ENCODE results near the gene NCKAP5.

DNA sequence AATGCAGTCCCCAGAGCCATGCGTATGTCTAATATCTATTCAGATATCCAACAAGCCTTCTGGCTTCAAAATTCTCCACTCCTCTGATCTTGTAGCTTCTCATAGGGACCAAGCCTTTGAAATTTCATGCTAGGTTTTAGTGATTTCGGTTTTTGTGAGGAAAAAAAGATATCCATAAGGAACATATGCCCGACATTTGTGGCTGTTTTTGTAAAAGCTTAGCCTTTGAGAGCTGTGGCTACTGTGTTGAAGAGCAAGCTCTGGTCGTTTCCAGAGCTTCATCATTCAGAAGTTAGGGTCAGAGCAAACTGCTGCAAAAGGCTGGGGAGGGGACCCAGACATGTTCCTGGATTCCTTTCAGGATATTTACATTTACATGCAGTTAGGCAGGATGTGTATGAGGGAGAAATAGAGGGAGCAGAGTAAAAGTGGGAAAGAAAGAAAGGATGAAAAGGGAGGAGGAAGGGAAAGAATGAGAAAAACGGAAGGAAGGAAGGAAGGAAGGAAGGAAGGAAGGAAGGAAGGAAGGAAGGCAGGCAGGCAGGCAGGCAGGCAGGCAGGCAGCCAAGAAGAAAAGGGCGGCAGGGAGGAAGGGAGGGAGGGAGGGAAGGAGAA lies 70.2 kb downstream of the NCKAP5 start:
- TF ChIP-seq, protein P1, sequence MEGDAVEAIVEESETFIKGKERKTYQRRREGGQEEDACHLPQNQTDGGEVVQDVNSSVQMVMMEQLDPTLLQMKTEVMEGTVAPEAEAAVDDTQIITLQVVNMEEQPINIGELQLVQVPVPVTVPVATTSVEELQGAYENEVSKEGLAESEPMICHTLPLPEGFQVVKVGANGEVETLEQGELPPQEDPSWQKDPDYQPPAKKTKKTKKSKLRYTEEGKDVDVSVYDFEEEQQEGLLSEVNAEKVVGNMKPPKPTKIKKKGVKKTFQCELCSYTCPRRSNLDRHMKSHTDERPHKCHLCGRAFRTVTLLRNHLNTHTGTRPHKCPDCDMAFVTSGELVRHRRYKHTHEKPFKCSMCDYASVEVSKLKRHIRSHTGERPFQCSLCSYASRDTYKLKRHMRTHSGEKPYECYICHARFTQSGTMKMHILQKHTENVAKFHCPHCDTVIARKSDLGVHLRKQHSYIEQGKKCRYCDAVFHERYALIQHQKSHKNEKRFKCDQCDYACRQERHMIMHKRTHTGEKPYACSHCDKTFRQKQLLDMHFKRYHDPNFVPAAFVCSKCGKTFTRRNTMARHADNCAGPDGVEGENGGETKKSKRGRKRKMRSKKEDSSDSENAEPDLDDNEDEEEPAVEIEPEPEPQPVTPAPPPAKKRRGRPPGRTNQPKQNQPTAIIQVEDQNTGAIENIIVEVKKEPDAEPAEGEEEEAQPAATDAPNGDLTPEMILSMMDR (IDR thresholded peaks at IDR 0.05 in 4 of 5, conservative IDR thresholded peaks at IDR 0.05 in 1 of 5), result no peak
- no peak for TF ChIP-seq POLR2A (IDR thresholded peaks at IDR 0.05)
